Measurements from ENCODE around the gene MICAL2.

The MICAL2 gene

DNA sequence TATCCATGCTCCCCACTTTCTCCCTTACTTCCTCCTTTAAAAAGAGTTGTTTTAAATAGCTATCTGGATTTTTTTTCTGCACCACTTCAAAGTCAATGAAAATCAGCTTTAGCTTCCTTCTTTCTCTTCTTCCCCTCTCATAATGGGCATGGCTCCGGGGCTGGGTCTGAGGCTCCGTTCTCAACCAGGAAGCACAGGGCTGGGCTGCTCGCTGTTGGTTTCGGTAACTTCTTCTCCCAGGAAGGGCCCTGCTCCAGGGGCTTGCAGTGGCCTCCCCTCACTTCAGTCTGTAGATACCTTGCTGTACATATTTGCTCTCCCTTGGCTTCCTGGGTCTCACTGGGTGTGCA is 23.8 kb downstream of the MICAL2 start:
- no peak overlapping the region for H3K4me3 ChIP-seq (ENCODE audit: low read length)
- no peak for TF ChIP-seq CTCF (conservative IDR thresholded peaks at IDR 0.05; ENCODE audit: low read depth, low read length)
- no peak for DNase-seq (ENCODE audit: low read depth)

DNA sequence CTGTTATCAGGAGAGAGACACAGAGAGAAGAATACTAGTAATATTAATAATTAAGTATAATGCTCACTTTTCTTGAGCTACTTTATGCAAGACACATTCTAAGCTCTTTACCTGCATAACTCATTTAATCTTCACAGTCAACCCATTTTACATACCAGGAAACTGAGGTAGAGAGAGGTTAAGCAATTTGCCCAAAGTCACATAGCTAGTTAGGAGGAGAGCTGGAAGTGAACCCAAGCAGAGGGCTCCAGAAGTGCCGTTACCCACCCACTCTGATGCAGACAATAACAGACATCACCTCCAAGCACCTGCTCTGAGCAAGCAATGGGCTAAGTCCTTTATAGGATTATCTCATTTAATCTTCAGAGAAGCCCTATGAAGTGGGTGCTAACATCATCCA is 24.8 kb downstream of the MICAL2 start:
- no peak for DNase-seq (ENCODE audit: low read depth)
- H3K4me3 ChIP-seq (ENCODE audit: low read length): no peak overlapping the region
- TF ChIP-seq CTCF (conservative IDR thresholded peaks at IDR 0.05; ENCODE audit: low read depth, low read length): no peak

DNA sequence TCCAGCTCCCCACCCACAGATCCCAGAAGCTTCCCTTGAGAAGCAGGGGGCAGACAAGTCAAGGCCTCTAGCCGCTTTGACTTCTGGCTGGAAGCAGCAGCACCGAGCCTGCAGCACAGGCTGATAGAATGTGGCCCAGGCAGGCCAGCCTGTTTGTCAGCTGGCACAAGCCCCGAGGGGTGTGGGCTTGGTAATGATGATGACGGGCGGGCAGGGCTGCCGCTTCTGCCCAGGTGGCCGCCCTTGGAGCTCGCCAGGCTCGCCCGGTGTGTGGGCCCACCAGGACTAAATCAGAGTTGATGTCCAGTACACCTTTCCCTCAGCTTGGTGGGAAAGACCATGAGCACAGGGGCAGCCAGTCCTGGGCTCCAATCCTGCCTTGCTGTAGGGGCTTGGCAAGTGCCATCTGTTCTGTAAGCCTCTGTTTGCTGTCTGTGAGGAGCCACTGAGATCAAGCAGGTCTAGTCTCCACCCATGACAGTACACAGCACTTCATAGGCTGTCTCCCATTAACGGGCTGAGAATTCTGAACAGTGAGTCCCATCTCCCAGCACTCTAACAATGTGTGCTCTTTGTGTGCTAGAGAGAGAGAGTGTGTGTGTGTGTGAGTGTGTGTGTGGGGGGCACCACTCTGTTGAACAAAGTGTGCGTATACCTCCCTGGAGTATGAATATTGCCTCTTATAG is 26.8 kb downstream of the MICAL2 start:
- DNase-seq (ENCODE audit: low read depth): no peak
- TF ChIP-seq CTCF (conservative IDR thresholded peaks at IDR 0.05; ENCODE audit: low read depth, low read length): no peak
- H3K4me3 ChIP-seq (ENCODE audit: low read length): no peak overlapping the region

DNA sequence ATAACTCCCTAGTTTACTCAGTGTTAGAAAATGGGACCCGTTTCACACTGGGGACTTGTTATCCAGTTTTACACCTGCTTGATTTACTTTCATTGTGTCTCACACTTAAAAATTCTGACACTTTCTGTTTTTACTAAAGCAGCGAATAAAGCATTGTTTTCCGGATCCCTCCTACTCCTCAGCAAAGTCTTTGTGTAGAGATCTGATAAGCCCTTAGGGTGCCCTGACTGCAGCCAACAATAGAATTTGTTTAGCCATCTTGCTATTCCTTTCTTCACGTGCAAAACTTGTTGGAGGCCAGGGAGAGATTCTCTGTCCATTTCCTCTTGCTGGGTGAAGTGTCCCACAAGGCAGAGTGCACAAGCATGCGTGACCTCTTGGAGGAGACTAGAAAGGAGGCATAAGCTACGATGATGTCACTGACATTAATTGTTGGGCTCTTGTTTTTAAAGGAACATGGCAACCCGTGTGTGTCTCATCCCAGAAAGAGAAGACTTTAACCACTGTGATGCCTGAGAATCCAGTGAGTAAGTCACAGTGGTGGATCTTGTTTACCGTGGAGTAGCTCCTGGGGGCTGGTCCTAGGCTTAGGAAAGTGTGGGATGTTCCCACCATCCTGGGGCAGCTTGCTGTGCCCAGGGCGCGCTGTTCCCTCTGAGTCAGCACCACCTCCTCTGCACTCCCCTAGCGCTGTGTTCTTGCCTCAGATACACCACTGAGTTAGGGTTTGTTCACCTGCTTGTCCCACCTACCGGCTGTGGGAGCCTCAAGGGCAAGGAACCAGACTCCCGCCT is 27.7 kb downstream of the MICAL2 start:
- no peak for DNase-seq (ENCODE audit: low read depth)
- H3K4me3 ChIP-seq (ENCODE audit: low read length): no peak overlapping the region
- TF ChIP-seq CTCF (conservative IDR thresholded peaks at IDR 0.05; ENCODE audit: low read depth, low read length): no peak

- DNase-seq (ENCODE audit: low read depth): no peak
- no peak overlapping the region for H3K4me3 ChIP-seq (ENCODE audit: low read length)
- no peak for TF ChIP-seq CTCF (conservative IDR thresholded peaks at IDR 0.05; ENCODE audit: low read depth, low read length)
These were observed 28.9 kb downstream of the MICAL2 start for GRCh38 chr11:12139144-12139881.

- DNase-seq (ENCODE audit: low read depth): no peak
- no peak overlapping the region for H3K4me3 ChIP-seq (ENCODE audit: low read length)
These were observed 29.9 kb downstream of the MICAL2 start for GRCh38 chr11:12140186-12140793.

More at GRCh38 chr11:12140186-12140793, 29.9 kb downstream of the MICAL2 start:
- TF ChIP-seq CTCF (conservative IDR thresholded peaks at IDR 0.05; ENCODE audit: low read depth, low read length): no peak

All from retinal pigment epithelial cell (primary cell).